ENCODE measurements around the gene BMPER.

BMPER gene

DNA sequence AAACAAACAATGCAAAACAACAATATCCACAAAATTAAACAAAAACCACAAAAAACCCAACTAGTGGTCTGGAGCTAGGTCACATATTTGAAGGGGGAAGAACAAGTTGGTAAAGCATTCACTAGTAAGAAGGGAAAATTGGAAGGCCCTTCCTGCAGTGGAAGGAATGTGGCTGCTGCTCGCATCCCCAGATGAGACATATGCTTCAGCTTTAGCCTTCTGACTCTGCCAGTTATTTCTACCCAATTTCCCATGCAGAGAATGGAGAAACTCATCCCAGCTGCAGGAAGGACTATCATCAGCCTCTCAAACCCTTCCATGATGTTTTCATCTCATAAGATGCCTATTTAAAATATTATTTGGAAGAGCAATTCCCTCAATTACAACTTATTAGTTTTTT, 176.6 kb downstream of the BMPER start:
- Histone ChIP-seq H3K9me3 (ENCODE audit: insufficient read depth, low read length) (no peaks in the 10 kb centered on the region), H4K20me1 (ENCODE audit: low read depth, low read length) (no peaks in the 10 kb centered on the region)

DNA sequence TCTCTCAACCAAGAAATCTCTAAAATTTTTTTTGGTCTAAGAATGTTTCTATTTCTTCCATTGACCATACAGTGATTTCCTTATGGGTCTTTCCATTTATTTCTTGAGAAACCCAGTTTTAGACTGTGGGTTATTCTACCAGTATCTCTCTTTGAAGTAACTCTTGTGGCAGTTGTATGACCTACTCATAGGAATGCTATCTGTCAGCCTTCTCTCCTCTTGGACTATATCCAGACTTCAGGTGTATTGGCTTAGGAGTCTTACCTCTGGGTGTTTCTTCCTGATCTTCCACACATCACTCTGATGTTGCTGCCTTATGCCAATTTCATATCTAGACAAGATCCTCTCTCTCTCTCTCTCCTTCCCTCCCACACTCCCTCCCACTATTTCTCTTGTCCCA, 178.1 kb downstream of the BMPER start:
- Histone ChIP-seq H3K36me3 (ENCODE audit: low read length) (no peaks in the 10 kb centered on the region), H3K27me3 (ENCODE audit: low read length) (no peaks in the 10 kb centered on the region)
- TF ChIP-seq EZH2phosphoT487 (conservative IDR thresholded peaks at IDR 0.05; ENCODE audit: low read length): no peak
- TF ChIP-seq, protein P1, sequence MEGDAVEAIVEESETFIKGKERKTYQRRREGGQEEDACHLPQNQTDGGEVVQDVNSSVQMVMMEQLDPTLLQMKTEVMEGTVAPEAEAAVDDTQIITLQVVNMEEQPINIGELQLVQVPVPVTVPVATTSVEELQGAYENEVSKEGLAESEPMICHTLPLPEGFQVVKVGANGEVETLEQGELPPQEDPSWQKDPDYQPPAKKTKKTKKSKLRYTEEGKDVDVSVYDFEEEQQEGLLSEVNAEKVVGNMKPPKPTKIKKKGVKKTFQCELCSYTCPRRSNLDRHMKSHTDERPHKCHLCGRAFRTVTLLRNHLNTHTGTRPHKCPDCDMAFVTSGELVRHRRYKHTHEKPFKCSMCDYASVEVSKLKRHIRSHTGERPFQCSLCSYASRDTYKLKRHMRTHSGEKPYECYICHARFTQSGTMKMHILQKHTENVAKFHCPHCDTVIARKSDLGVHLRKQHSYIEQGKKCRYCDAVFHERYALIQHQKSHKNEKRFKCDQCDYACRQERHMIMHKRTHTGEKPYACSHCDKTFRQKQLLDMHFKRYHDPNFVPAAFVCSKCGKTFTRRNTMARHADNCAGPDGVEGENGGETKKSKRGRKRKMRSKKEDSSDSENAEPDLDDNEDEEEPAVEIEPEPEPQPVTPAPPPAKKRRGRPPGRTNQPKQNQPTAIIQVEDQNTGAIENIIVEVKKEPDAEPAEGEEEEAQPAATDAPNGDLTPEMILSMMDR (IDR thresholded peaks at IDR 0.05; ENCODE audit: insufficient read depth, low read length, poor library complexity, severe bottlenecking): no peak

More for the DNA sequence above, 176.6 kb downstream of the BMPER start:
- no peak for TF ChIP-seq EZH2phosphoT487 (conservative IDR thresholded peaks at IDR 0.05; ENCODE audit: low read length)
- TF ChIP-seq, protein P1 (IDR thresholded peaks at IDR 0.05; ENCODE audit: insufficient read depth, low read length, poor library complexity, severe bottlenecking): no peak
- Histone ChIP-seq H3K4me2 (ENCODE audit: low read depth, low read length, poor library complexity, severe bottlenecking) (no peak overlapping the region), H3K9me2 (replicated peaks; ENCODE audit: insufficient read depth, low read length) (no peaks in the 10 kb centered on the region), H3K4me3 (ENCODE audit: insufficient read depth, low read length, poor library complexity, severe bottlenecking) (no peak overlapping the region), H3K9ac (ENCODE audit: low read length) (no peak overlapping the region), H3K36me3 (ENCODE audit: low read length) (no peaks in the 10 kb centered on the region), H3K79me2 (ENCODE audit: insufficient read depth, low read length) (no peaks in the 10 kb centered on the region), H2AFZ (ENCODE audit: low read depth, low read length, severe bottlenecking) (no peak overlapping the region), H3K27ac (ENCODE audit: low read depth, low read length) (no peak overlapping the region), H3F3A (ENCODE audit: insufficient read depth) (no peaks in the 10 kb centered on the region), H3K27me3 (ENCODE audit: low read length) (no peaks in the 10 kb centered on the region)

DNA sequence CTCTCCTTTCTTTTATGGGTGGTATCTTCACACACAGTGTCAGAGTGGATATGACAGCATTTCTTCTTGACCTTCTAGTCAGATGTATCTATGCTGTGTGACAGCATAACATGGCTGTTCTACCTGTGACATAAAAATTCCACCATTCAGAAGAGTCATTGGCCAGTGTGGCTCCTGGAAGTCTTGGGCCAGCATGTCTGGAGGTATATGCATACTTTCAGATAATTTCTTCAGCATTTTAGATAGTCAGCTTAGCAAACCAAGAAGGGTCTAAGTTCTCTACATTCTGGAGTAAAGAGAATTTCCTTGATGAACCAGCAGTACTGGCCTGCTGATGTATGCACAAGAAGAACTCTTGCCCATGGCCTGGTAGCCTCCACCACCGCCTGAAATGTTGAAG, 179.3 kb downstream of the BMPER start:
- TF ChIP-seq EZH2phosphoT487 (conservative IDR thresholded peaks at IDR 0.05; ENCODE audit: low read length): no peak
- TF ChIP-seq, protein P1 (IDR thresholded peaks at IDR 0.05; ENCODE audit: insufficient read depth, low read length, poor library complexity, severe bottlenecking): no peak
- Histone ChIP-seq H4K20me1 (ENCODE audit: low read depth, low read length) (no peaks in the 10 kb centered on the region), H3F3A (ENCODE audit: insufficient read depth) (no peaks in the 10 kb centered on the region), H2AFZ (ENCODE audit: low read depth, low read length, severe bottlenecking) (no peak overlapping the region), H3K27me3 (ENCODE audit: low read length) (no peaks in the 10 kb centered on the region), H3K4me2 (ENCODE audit: low read depth, low read length, poor library complexity, severe bottlenecking) (no peak overlapping the region), H3K4me3 (ENCODE audit: insufficient read depth, low read length, poor library complexity, severe bottlenecking) (no peak overlapping the region), H3K36me3 (ENCODE audit: low read length) (no peaks in the 10 kb centered on the region), H3K79me2 (ENCODE audit: insufficient read depth, low read length) (no peaks in the 10 kb centered on the region), H3K27ac (ENCODE audit: low read depth, low read length) (no peak overlapping the region), H3K9me3 (ENCODE audit: insufficient read depth, low read length) (no peaks in the 10 kb centered on the region), H3K9ac (ENCODE audit: low read length) (no peak overlapping the region), H3K9me2 (replicated peaks; ENCODE audit: insufficient read depth, low read length) (no peaks in the 10 kb centered on the region)

More for the DNA sequence above, 178.1 kb downstream of the BMPER start:
- no peaks in the 10 kb centered on the region for H3F3A ChIP-seq (ENCODE audit: insufficient read depth)
- no peaks in the 10 kb centered on the region for H4K20me1 ChIP-seq (ENCODE audit: low read depth, low read length)
- H3K4me3 ChIP-seq (ENCODE audit: insufficient read depth, low read length, poor library complexity, severe bottlenecking): no peak overlapping the region
- H3K9ac ChIP-seq (ENCODE audit: low read length): no peak overlapping the region
- no peak overlapping the region for H3K27ac ChIP-seq (ENCODE audit: low read depth, low read length)
- no peaks in the 10 kb centered on the region for H3K79me2 ChIP-seq (ENCODE audit: insufficient read depth, low read length)
- H3K4me2 ChIP-seq (ENCODE audit: low read depth, low read length, poor library complexity, severe bottlenecking): no peak overlapping the region
- H3K9me3 ChIP-seq (ENCODE audit: insufficient read depth, low read length): no peaks in the 10 kb centered on the region
- H2AFZ ChIP-seq (ENCODE audit: low read depth, low read length, severe bottlenecking): no peak overlapping the region
- no peaks in the 10 kb centered on the region for H3K9me2 ChIP-seq (replicated peaks; ENCODE audit: insufficient read depth, low read length)
